Naive thymus-derived CD8-positive, alpha-beta T cell (primary cell): ENCODE results near the gene WWC1. TPM values are rescaled to one million over a fixed set of nuclear protein-coding genes. Genes with fewer than 3 reads are reported as not detected.

Source experiments
- ATAC-seq, 2 donors: fragments of 150-1000 bp; cut with Tn5 transposase in 1 of 2; sonication (Bioruptor Pico), chemical (Tn5 transposase) in 1 of 2; 1 replicate in 1 of 2; 2 replicates in 1 of 2; pipeline ENCODE4 v1.10.0; 2021; ENCODE audit warnings: mild to moderate bottlenecking in 2 of 2, moderate library complexity in 2 of 2
- POLR2A ChIA-PET: fragments of 350-600 bp; sonication (Branson Sonifier 250); formaldehyde crosslinking; loops from one replicate; lab custom pipeline; 2021; ENCODE audit warnings: antibody characterized with exemption; lab: Charles Lee
- DNase-seq, 10 donors: peaks; one replicate each; pipeline versions ENCODE4 v3.0.0 to v3.0.0-alpha.2; 2020 to 2022
- H3K27ac Mint-ChIP-seq, 10 donors: one replicate each; pipeline ENCODE4 v1.8.0; 2020 to 2022; ENCODE audit warnings: mild to moderate bottlenecking in 10 of 10, mixed read lengths in 10 of 10, moderate library complexity in 4 of 10, inconsistent platforms in 1 of 10
- H3K27me3 Mint-ChIP-seq, 5 donors: one replicate each; pipeline ENCODE4 v1.8.0; 2021 to 2022; ENCODE audit warnings: mixed read lengths in 5 of 5
- H3K36me3 Mint-ChIP-seq, 3 donors: one replicate each; pipeline ENCODE4 v1.8.0; 2020 to 2022; ENCODE audit warnings: mixed read lengths in 3 of 3, mild to moderate bottlenecking in 2 of 3, inconsistent platforms in 1 of 3
- H3K4me1 Mint-ChIP-seq, 4 donors: one replicate each; pipeline ENCODE4 v1.8.0; 2021 to 2022; ENCODE audit warnings: mixed read lengths in 4 of 4
- H3K4me3 Mint-ChIP-seq, 10 donors: one replicate each; pipeline ENCODE4 v1.8.0; 2020 to 2022; ENCODE audit warnings: mild to moderate bottlenecking in 10 of 10, mixed read lengths in 10 of 10, moderate library complexity in 6 of 10, inconsistent platforms in 1 of 10
- H3K9me3 Mint-ChIP-seq, 9 donors: one replicate each; pipeline ENCODE4 v1.8.0; 2020 to 2022; ENCODE audit warnings: mixed read lengths in 9 of 9, mild to moderate bottlenecking in 3 of 9, inconsistent platforms in 1 of 9, moderate library complexity in 1 of 9
- polyA plus RNA-seq, 3 donors: library from polyadenylated mRNA; unstranded; fragments of 300-500 nt; fragmentation: Illumina TruSeq; gene quantifications; one replicate each; pipeline ENCODE4 v1.2.3, GENCODE V29; 2021
- total RNA-seq, 8 experiments: library from RNA in 2 of 8; stranded (reverse) in 2 of 8; gene quantifications; one replicate each; pipeline ENCODE4 v1.2.3 and lab custom pipeline; 2021 to 2026

WWC1 gene
- total and polyA plus RNA-seq, 5 experiments from 2014 or later = 0.15 to 0.62 TPM; not detected in 3

DNA sequence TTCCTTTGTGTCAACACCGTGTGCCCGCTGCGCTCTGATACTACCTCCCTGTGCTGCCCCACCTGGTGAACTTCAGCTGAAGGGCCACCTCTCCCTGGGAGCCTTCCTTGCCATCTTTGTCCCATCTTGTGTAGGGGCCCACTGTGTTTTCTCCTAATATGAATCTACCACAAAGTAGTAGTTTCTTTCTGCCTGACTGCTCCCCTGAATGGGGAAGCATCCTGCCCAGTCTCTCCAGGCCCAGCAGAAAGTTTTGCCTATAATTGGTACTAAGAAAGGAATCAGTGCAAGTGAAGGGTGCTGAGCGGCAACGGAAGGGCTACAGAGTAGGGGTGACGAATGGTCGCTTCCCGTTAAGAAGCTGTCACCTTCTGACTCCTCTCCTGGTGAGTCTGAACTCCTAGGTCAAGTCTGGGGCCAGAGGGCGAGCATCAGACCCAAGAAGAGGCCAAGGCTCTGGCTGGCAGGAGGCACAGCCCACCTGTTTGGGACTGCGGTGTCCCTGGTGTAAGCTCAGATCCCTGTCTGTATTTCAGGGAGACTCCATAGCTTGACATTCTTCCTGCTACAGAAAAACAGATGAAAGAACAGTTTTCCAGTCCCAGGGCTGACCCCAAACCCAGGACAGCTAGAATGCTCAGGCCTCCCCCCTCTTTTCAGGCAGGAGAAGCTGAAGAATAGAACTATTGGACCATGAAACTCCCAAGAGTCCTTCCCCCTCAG is 24.1 kb downstream of the WWC1 start:
- ATAC-seq (no peak), DNase-seq (no peak)
- Mint-ChIP-seq H3K27me3 (peaks cover 0 to 8% (median 3%) of the 10 kb centered on the region in 5 donors), H3K4me3 (no peak overlapping the region), H3K36me3 (no peaks in the 10 kb centered on the region), H3K9me3 (peaks cover 0 to 2% (median 0%) of the 10 kb centered on the region in 9 donors), H3K27ac (peak overlapping the region in 1 of 10 donors; percentile 89), H3K4me1 (peaks cover 0 to 2% (median 0%) of the 10 kb centered on the region in 4 donors)
- POLR2A ChIA-PET = no interaction called here

DNA sequence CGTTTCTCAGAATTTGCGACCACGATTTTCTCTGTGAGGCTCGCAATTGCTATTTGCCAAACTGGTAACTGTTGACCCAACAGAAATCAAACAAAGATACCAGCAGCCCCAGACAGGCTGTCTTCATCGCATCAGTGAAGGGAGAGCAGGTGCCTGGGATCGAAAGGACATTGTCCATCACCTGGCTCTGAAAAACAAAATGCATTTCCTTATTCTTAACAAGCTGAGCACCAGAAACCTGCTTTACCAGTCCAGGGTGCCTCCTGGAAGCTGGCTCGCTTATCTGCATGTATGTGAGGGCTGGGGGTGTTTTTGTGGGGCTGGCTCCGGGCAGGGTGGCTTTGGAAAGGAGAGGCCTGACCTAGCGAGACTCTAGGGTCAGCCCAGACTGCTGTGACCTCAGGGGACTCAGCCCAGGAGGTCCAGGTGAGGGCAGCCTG is 24.7 kb downstream of the WWC1 start:
- no peak overlapping the region for H3K27ac Mint-ChIP-seq
- H3K9me3 Mint-ChIP-seq = peaks cover 0 to 2% (median 0%) of the 10 kb centered on the region in 9 donors
- DNase-seq = no peak
- H3K4me3 Mint-ChIP-seq = no peak overlapping the region
- POLR2A ChIA-PET = no interaction called here
- peaks cover 0 to 8% (median 3%) of the 10 kb centered on the region in 5 donors for H3K27me3 Mint-ChIP-seq
- no peaks in the 10 kb centered on the region for H3K36me3 Mint-ChIP-seq
- ATAC-seq = no peak
- peaks cover 0 to 2% (median 0%) of the 10 kb centered on the region in 4 donors for H3K4me1 Mint-ChIP-seq

DNA sequence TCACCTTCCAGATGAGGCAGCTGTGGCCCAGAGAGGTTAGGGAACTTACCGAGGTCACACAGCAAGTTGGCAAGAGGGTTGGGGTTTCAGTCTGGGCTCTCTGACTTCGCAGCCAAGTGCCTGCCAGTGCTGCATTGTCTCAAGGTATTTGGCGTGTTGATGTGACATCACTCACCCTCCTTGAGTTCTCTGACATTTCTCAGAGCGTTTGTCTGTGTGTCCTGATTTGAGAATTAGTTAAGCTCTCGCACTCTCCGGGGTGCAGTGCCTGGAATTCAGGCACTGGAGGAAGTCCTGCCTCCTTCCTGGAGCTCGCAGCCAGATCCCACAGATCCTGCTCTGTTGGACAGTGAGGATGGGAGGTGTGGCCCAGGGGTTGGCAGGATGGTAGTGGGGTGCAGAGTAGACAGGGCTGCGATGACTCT is 25.7 kb downstream of the WWC1 start:
- H3K4me3 Mint-ChIP-seq = no peak overlapping the region
- peaks cover 0 to 8% (median 1%) of the 10 kb centered on the region in 5 donors for H3K27me3 Mint-ChIP-seq
- peaks cover 0 to 2% (median 0%) of the 10 kb centered on the region in 9 donors for H3K9me3 Mint-ChIP-seq
- POLR2A ChIA-PET = no interaction called here
- no peak overlapping the region for H3K27ac Mint-ChIP-seq
- ATAC-seq (no peak), DNase-seq (no peak)
- H3K36me3 Mint-ChIP-seq = no peaks in the 10 kb centered on the region
- H3K4me1 Mint-ChIP-seq = peaks cover 0 to 2% (median 0%) of the 10 kb centered on the region in 4 donors

DNA sequence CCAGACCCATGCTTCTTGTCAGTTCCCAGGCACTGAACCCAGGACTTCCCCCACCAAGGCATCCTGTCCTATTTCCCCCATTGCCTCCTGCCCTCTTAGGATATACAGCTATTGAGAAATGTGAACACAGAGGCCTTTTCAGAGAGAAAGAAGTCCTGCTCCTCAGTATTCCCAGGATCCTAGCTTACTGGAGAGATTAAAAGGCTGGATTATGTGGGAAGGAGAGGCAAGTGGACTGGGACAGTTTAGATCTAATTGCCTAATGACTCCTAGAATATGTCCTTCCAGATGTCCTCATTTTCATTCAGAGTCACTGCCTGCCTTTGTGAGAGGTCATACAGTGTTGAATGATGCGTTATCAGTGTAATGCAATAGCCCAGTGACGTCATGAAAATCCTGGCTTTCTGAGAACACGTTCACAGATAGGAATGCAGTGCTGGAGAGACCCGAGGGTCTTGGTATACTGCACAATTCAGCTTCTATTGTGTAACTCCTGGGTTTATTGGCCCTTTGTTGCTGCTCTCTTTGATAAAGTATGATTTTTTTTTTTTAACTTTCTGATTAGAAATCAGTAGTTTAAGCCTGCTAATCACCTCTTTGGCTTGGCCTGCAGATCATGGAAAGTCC is 26.2 kb downstream of the WWC1 start:
- H3K36me3 Mint-ChIP-seq = no peaks in the 10 kb centered on the region
- peaks cover 0 to 2% (median 0%) of the 10 kb centered on the region in 9 donors for H3K9me3 Mint-ChIP-seq
- no peak overlapping the region for H3K4me3 Mint-ChIP-seq
- no peak overlapping the region for H3K27ac Mint-ChIP-seq
- DNase-seq (no peak), ATAC-seq (no peak)
- POLR2A ChIA-PET = no interaction called here
- H3K4me1 Mint-ChIP-seq = peaks cover 0 to 2% (median 0%) of the 10 kb centered on the region in 4 donors
- peaks cover 0 to 8% (median 2%) of the 10 kb centered on the region in 5 donors for H3K27me3 Mint-ChIP-seq

DNA sequence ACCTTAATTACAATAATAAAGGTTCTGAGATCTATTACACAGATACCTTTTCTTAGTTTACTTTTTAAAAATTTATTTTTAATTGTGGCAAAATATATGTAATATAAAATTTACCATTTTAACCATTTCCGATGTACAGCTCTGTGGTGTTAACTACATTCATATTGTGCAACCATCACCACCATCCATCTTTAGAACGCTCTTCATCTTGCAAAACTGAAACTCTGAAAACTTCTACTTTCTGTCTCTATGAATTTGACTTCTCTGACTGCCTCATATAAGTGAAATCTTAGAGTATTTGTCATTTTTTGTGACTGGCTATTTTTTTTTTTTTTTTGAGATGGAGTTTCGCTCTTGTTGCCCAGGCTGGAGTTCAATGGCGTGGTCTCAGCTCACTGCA is 26.8 kb downstream of the WWC1 start:
- no peak overlapping the region for H3K27ac Mint-ChIP-seq
- peaks cover 0 to 2% (median 0%) of the 10 kb centered on the region in 4 donors for H3K4me1 Mint-ChIP-seq
- DNase-seq = no peak
- no peak for ATAC-seq
- H3K36me3 Mint-ChIP-seq = no peaks in the 10 kb centered on the region
- POLR2A ChIA-PET = no interaction called here
- no peak overlapping the region for H3K4me3 Mint-ChIP-seq
- H3K9me3 Mint-ChIP-seq = peaks cover 0 to 2% (median 0%) of the 10 kb centered on the region in 9 donors
- H3K27me3 Mint-ChIP-seq = peaks cover 0 to 12% (median 3%) of the 10 kb centered on the region in 5 donors

DNA sequence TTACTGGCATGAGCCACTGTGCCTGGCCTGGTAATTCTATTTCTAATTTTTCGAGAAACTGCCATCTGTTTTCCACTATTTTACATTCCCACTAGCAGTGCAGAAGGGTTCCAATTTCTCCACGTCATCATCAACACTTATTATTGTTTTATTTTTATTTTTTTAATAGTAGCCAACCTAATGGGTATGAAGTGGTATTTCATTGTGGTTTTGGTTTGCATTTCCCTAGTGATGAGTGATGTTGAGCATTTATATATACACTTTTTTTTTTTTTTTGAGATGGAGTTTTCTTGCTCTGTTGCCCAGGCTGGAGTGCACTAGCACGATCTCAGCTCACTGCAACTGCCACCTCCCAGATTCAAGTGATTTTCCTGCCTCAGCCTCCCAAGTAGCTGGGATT is 28.3 kb downstream of the WWC1 start:
- H3K4me1 Mint-ChIP-seq = no peaks in the 10 kb centered on the region
- ATAC-seq (no peak), DNase-seq (no peak)
- POLR2A ChIA-PET = no interaction called here
- H3K4me3 Mint-ChIP-seq = no peak overlapping the region
- H3K27me3 Mint-ChIP-seq = peaks cover 0 to 10% (median 0%) of the 10 kb centered on the region in 5 donors
- no peak overlapping the region for H3K27ac Mint-ChIP-seq
- H3K9me3 Mint-ChIP-seq = peaks cover 0 to 2% (median 0%) of the 10 kb centered on the region in 9 donors
- H3K36me3 Mint-ChIP-seq = no peaks in the 10 kb centered on the region

DNA sequence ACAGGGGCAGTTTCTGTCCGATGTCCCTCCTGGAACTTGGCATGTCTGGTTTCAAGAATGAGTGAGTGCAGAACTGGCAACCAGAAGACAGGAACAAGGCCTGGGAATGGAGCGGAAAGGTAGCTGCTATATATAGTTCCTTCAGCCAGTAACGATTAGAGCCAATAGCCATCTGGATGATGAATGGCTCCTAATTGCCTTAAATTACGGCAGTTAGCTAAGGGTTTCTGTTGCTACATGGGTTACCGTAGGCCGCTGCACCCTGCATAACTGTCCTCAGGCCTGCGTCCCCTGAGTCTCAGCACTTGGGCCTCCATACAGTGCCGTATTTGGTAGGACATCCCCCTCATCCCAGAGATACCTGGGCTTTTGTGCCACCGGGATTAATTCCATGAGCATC is 29.4 kb downstream of the WWC1 start:
- H3K4me3 Mint-ChIP-seq = no peak overlapping the region
- ATAC-seq (no peak), DNase-seq (no peak)
- POLR2A ChIA-PET = no interaction called here
- H3K9me3 Mint-ChIP-seq = peaks cover 0 to 2% (median 0%) of the 10 kb centered on the region in 9 donors
- no peaks in the 10 kb centered on the region for H3K36me3 Mint-ChIP-seq
- H3K4me1 Mint-ChIP-seq = no peaks in the 10 kb centered on the region
- H3K27ac Mint-ChIP-seq = no peak overlapping the region
- peaks cover 0 to 10% (median 3%) of the 10 kb centered on the region in 5 donors for H3K27me3 Mint-ChIP-seq

DNA sequence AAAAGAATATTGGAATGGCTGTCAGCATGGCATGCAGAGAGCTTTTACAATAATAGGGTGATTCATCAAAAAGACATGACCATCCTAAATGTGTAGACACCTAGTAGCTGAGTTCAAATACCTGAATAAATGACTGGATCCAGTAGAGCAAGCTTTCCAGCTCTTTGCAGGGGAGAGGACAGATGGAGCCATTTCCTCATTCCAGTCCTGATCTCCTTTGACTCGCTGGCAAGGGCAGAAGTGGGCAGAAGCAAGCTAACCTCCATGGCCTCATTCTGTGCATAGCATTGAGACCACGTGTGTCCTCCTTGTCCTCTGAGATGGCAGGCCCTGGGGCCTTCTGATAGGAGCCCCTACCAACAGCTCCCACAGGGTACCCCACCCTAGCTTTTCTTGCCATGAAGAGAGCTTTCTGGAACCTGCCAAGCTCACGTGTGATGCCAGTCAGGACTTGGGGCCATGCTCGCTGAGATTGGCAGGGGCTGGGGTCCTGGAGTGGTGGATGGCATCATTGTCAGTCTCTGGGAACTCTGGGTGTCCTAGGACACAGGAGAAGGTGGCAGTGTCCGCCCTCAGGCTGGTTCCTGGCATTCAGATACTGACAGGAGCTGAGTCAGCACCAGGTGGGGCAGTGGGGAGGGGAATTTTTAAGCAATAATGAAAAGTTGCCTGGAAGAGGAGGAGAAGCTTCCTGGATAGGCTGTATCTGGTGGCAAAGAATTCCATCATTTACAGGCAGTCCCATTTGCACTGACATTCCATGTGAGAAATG is 33.6 kb downstream of the WWC1 start:
- Mint-ChIP-seq H3K27ac (no peak overlapping the region), H3K4me3 (no peak overlapping the region), H3K9me3 (no peaks in the 10 kb centered on the region), H3K36me3 (peaks cover 0 to 3% (median 0%) of the 10 kb centered on the region in 3 donors), H3K4me1 (no peaks in the 10 kb centered on the region), H3K27me3 (peaks cover 13 to 42% (median 17%) of the 10 kb centered on the region in 5 donors)
- POLR2A ChIA-PET = no interaction called here
- ATAC-seq (no peak), DNase-seq (no peak)

DNA sequence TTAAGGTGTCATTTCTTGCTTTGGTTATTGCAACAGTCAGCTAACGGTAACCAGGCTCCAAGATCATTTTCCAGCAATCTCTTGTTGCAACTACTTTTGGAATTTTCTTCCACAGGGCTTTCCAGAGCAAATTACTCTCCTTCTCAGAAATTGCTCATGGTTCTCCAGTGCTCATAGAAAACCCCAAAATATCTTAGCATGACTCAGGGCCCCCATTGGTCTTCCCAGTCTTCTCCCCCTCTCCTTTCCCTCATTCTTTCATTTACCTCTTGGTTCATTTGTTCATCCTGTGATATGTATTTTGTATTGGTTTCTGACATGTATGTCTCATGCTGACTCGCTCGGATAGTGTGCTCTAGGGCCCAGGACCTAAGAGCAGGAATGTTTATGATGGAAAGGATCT is 35.6 kb downstream of the WWC1 start:
- POLR2A ChIA-PET = no interaction called here
- Mint-ChIP-seq H3K4me3 (no peak overlapping the region), H3K27me3 (peaks cover 16 to 42% (median 19%) of the 10 kb centered on the region in 5 donors), H3K36me3 (peaks cover 0 to 3% (median 0%) of the 10 kb centered on the region in 3 donors), H3K27ac (no peak overlapping the region), H3K4me1 (no peaks in the 10 kb centered on the region), H3K9me3 (no peaks in the 10 kb centered on the region)
- ATAC-seq (no peak), DNase-seq (no peak)

DNA sequence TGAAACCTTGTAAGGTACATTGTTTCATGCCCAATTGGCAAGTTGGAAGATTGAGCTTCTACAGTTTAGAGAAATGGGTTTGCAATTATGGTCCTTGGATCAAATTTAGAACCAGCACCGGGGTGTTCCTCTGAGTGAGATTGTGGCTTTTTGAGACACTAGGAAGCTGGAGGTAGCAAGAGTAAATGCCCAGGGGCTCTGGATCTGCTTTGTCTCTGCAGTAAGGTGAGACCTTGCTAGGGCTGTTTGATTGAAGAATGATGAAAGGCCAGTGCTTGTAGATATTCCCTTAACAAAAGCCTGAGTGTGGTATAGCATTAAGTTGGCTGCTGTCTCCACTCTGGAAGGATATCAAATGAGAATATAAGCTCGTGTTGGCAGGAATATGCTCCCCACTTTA is 36.0 kb downstream of the WWC1 start:
- no peak overlapping the region for H3K27ac Mint-ChIP-seq
- POLR2A ChIA-PET = no interaction called here
- H3K27me3 Mint-ChIP-seq = peaks cover 17 to 44% (median 20%) of the 10 kb centered on the region in 5 donors
- no peak for ATAC-seq
- no peak for DNase-seq
- no peak overlapping the region for H3K4me3 Mint-ChIP-seq
- H3K36me3 Mint-ChIP-seq = peaks cover 0 to 3% (median 0%) of the 10 kb centered on the region in 3 donors
- no peaks in the 10 kb centered on the region for H3K4me1 Mint-ChIP-seq
- no peaks in the 10 kb centered on the region for H3K9me3 Mint-ChIP-seq

DNA sequence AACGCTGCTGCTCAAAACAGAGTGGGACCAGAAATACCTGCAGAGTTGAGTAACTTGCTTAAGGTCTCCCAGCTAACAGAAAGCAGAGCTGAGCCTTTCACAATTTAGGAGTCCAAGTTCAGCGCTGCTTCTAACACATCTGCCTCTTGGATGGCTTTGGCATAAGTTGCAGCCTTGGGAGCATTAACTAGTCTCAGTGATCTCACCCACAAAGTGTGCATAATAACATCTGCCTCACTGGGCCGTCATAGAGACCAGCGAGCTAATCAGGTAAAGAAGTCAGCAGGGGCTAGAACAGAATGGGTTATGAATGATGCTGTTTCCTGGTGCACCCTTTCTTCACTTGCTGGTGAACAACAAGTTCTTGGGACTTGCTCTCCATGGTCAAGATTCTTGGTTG is 36.5 kb downstream of the WWC1 start:
- ATAC-seq (no peak), DNase-seq (no peak)
- H3K27ac Mint-ChIP-seq = no peak overlapping the region
- POLR2A ChIA-PET = no interaction called here
- H3K4me3 Mint-ChIP-seq = no peak overlapping the region
- peaks cover 0 to 3% (median 0%) of the 10 kb centered on the region in 3 donors for H3K36me3 Mint-ChIP-seq
- no peaks in the 10 kb centered on the region for H3K9me3 Mint-ChIP-seq
- H3K27me3 Mint-ChIP-seq = peaks cover 17 to 48% (median 21%) of the 10 kb centered on the region in 5 donors
- H3K4me1 Mint-ChIP-seq = no peaks in the 10 kb centered on the region

DNA sequence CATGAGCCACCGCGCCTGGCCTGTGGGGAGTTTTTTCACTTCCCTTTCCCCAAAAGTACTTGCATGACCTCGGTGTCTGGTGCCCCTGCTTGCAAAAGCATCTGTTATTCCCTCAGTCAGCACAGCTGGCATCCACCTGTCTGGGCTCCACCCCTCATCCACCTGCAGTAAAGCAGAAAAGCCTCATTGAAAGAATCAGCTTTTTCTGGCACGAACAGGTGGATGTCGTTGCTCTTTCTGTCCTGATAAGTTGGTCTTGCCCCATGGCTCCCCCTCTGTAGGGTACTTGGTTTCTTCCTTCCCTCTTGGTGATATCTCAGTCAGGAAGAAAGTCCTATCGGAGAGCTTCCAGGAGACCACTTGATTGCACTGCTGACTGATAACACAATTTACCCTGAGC is 37.4 kb downstream of the WWC1 start:
- Mint-ChIP-seq H3K4me3 (no peak overlapping the region), H3K27me3 (peaks cover 19 to 48% (median 24%) of the 10 kb centered on the region in 5 donors), H3K4me1 (no peaks in the 10 kb centered on the region), H3K27ac (no peak overlapping the region), H3K36me3 (peaks cover 0 to 3% (median 0%) of the 10 kb centered on the region in 3 donors), H3K9me3 (no peaks in the 10 kb centered on the region)
- POLR2A ChIA-PET = no interaction called here
- no peak for DNase-seq
- ATAC-seq = no peak
